BE2C (cell line): Measurements from ENCODE around the gene IRF5.

ENCODE experiments used
- DNase-seq: peaks from one replicate; pipeline ENCODE4 v3.0.0-alpha.2; 2020
- H3K27me3 ChIP-seq: fragments of 250-450 bp; sonication (Bioruptor Pico); 2 replicates; pipeline ENCODE4 v1.5.1; 2020; ENCODE audit warnings: mild to moderate bottlenecking
- H3K36me3 ChIP-seq: fragments of 250-450 bp; sonication (Bioruptor Pico); 2 replicates; pipeline ENCODE4 v1.5.1; 2020; ENCODE audit warnings: mild to moderate bottlenecking
- H3K4me1 ChIP-seq: fragments of 250-450 bp; sonication (Bioruptor Pico); 2 replicates; pipeline ENCODE4 v1.5.1; 2020
- H3K4me3 ChIP-seq: 2 replicates; pipeline ENCODE4 v1.5.1; 2011; ENCODE audit warnings: low read depth, low read length
- H3K9me3 ChIP-seq: fragments of 250-450 bp; sonication (Bioruptor Pico); 2 replicates; pipeline ENCODE4 v1.5.1; 2020
- TF ChIP-seq, protein P1 (sequence below): IDR thresholded peaks from 2 replicates; pipeline ENCODE4 v1.5.1; 2012; ENCODE audit warnings: mild to moderate bottlenecking, low read depth, low read length

IRF5 gene

GRCh38 chr7:128895320-128895719 is 42.4 kb upstream of the IRF5 start:
- H3K27me3 ChIP-seq, result peaks cover 4% of the 10 kb centered on the region; the same call in 1 of the 2 replicates
- H3K9me3 ChIP-seq, result no peaks in the 10 kb centered on the region
- no peak for DNase-seq
- TF ChIP-seq, protein P1, sequence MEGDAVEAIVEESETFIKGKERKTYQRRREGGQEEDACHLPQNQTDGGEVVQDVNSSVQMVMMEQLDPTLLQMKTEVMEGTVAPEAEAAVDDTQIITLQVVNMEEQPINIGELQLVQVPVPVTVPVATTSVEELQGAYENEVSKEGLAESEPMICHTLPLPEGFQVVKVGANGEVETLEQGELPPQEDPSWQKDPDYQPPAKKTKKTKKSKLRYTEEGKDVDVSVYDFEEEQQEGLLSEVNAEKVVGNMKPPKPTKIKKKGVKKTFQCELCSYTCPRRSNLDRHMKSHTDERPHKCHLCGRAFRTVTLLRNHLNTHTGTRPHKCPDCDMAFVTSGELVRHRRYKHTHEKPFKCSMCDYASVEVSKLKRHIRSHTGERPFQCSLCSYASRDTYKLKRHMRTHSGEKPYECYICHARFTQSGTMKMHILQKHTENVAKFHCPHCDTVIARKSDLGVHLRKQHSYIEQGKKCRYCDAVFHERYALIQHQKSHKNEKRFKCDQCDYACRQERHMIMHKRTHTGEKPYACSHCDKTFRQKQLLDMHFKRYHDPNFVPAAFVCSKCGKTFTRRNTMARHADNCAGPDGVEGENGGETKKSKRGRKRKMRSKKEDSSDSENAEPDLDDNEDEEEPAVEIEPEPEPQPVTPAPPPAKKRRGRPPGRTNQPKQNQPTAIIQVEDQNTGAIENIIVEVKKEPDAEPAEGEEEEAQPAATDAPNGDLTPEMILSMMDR, result no peak
- H3K4me3 ChIP-seq, result no peak overlapping the region
- H3K36me3 ChIP-seq, result no peaks in the 10 kb centered on the region
- no peaks in the 10 kb centered on the region for H3K4me1 ChIP-seq

DNA sequence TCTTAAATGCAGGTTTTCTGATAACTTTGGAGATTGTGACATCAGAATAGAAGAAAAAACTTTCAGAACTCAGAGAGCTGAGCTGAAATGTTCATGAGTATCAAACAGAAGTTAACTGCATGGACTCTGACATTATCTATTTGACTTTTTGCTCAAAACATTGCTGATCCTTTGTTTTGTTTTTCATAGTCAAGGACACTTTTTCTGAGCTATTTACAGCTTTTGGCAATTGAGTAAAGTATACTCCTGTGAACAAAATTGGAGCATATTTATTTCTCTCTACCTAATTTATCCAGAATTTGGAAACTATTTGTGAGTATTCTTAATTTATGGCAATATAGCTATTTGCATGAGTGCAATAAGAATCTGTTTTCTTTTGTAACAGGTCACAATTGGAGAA is 38.3 kb upstream of the IRF5 start:
- Histone ChIP-seq H3K4me1 (no peaks in the 10 kb centered on the region), H3K9me3 (no peaks in the 10 kb centered on the region), H3K36me3 (no peaks in the 10 kb centered on the region), H3K27me3 (no peaks in the 10 kb centered on the region), H3K4me3 (no peak overlapping the region)
- TF ChIP-seq, protein P1, result no peak
- DNase-seq, result no peak

- H3K4me3 ChIP-seq, result no peak overlapping the region
- no peaks in the 10 kb centered on the region for H3K4me1 ChIP-seq
- DNase-seq, result no peak
- no peaks in the 10 kb centered on the region for H3K27me3 ChIP-seq
- TF ChIP-seq, protein P1, result no peak
- H3K9me3 ChIP-seq, result no peaks in the 10 kb centered on the region
- no peaks in the 10 kb centered on the region for H3K36me3 ChIP-seq
These were observed 37.5 kb upstream of the IRF5 start for GRCh38 chr7:128900237-128900636.

DNA sequence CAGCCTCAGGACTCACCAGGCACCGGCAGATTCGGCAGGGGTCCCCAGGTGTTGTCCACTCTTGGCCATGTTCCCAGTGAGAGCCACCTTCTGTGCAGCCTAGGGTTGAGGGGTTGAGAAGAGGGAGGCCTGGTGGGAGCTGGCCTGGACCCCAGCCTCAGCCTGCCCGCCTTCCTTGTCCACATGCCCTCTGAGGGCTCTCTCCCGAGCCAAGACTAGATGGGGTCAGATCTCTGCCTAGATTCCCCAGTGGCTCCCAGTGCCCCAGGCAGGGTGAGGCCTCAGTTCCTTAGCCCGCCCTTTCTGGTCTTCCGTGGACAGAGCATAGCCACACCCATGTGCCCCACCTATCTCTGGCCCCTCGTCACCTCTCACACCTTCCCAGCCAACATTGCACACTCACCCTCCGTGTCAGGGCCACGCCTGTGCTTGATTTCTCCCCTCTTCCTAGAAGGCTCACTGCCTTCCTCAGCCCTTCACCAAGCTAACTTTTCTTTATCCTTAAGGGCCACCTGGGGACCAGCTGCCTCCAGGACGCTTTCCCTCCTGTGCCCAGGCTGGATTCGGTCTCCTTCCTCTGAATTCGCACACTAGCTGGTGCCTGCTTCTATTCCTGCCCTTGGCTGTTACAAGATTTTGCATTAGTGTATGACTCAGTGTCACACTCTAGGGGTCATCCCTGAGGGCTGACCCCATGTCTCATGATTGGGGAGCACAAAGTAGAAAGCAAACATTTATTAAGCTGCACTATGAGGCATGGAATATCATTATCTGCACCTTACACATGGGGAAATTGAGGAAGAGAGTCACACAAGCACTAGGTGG is 34.8 kb upstream of the IRF5 start:
- Histone ChIP-seq H3K9me3 (no peaks in the 10 kb centered on the region), H3K36me3 (no peaks in the 10 kb centered on the region), H3K27me3 (no peaks in the 10 kb centered on the region), H3K4me1 (no peaks in the 10 kb centered on the region), H3K4me3 (no peak overlapping the region)
- TF ChIP-seq, protein P1, result no peak
- DNase-seq, result no peak

DNA sequence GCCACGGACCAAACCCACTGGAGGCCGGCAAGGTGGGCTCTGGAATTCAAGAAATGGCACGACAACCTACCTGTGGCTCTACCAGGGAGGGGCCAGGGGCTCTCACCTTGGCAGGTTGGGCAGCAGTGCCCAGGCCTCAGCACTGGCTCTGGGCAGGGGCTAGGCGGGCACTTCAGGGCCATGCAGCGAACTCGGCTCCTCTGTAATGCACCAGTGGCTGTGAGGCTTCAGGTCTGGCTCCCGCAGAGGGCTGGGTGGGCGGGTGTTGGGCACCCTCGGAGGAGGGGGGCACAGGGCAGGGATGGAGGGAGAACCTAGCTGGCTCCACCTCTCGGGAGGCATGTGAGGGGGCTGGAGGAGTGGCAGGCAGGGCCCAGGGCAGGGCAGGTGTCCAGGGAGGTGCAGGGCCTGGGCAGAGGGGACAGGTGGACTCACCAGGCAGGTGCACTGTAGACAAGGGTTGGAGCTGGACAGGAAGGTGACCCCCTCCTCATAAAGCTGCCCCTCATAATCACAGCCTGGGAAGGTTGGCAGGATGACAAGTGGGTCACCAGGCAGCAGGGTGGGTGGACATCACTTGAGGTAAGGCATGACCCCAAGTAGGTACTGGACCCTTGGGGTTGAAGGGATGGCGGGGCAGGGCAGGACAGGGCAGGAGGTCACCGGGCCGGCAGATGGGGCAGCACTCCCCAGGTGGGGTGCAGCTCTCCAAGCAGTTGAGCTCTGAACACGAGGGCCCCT is 33.9 kb upstream of the IRF5 start:
- H3K4me1 ChIP-seq, result peaks cover under 1% of the 10 kb centered on the region
- no peak for DNase-seq
- TF ChIP-seq, protein P1, result no peak

More for the DNA sequence above, 33.9 kb upstream of the IRF5 start:
- no peak overlapping the region for H3K4me3 ChIP-seq
- no peaks in the 10 kb centered on the region for H3K27me3 ChIP-seq
- H3K36me3 ChIP-seq, result no peaks in the 10 kb centered on the region
- H3K9me3 ChIP-seq, result no peaks in the 10 kb centered on the region
